ENCODE measurements around the gene CRYBG1. TPM values are rescaled to one million over a fixed set of nuclear protein-coding genes. Genes with fewer than 3 reads are reported as not detected.

The CRYBG1 gene
- polyA plus RNA-seq, 2 of the 4 experiments (the other 2 are of a cell fraction): 0.31 to 0.37 TPM

DNA sequence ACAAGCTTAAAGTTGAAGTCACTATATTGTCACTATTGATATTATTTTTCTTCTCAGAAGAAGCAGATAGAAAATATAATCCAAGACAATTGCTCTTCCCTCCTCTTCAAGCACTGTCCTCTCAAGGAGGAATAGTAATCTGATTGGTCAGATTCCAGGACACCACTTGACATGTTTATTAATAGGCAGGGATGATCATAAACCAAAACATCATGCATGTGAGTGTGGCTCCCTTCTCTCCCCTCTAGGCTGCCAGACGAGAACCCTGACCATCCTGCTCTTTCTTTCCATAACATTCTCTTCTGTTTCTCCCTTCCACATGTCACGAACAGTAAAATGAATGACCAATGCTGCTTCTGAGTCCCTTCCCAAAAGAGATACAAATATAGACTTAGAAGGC is 42.5 kb upstream of the CRYBG1 start:
- no peak overlapping the region for H3K4me3 ChIP-seq
- FAIRE-seq (no peak), DNase-seq (ENCODE audit: low read depth in 1 of 2, low spot score in 1 of 2) (no peak), ATAC-seq (no peak)
- no peaks in the 10 kb centered on the region for H3K9me3 ChIP-seq
- 83% methylated on average over 2 of the region's 2 CpGs for WGBS (ENCODE audit: missing lambda C conversion rate)
- H3K4me2 ChIP-seq: no peak overlapping the region
- H3K27ac ChIP-seq: no peak overlapping the region
- CTCF ChIA-PET: interaction anchor here (1.4 kb wide), 1 partner anchor 22 kb away, joined by 3 read pairs; no protein-coding TSS in a partner anchor
- H3K4me1 ChIP-seq: peaks cover 18% of the 10 kb centered on the region; the same call in 2 of the 3 replicates
- TF ChIP-seq BHLHE40 (IDR thresholded peaks at IDR 0.05; ENCODE audit: low read depth, low read length): no peak
- no peak for TF ChIP-seq POLR2A (IDR thresholded peaks at IDR 0.05; ENCODE audit: low read length)
- no peak for TF ChIP-seq EHMT2 (IDR thresholded peaks at IDR 0.05; ENCODE audit: low read depth)
- TF ChIP-seq EP300 (IDR thresholded peaks at IDR 0.05): no peak
- TF ChIP-seq HES2 (IDR thresholded peaks at IDR 0.05): no peak
- no peak for TF ChIP-seq RCOR1 (IDR thresholded peaks at IDR 0.05; ENCODE audit: low read depth, low read length)
- no peak for TF ChIP-seq ZNF302 (CRISPR knock-in tag; IDR thresholded peaks at IDR 0.05)
- TF ChIP-seq RNF2 (IDR thresholded peaks at IDR 0.05; ENCODE audit: borderline replicate concordance, low read depth): no peak
- TF ChIP-seq HOXB13 (CRISPR knock-in tag; IDR thresholded peaks at IDR 0.05; ENCODE audit: low read depth): no peak
- no peak for TF ChIP-seq PHF8 (IDR thresholded peaks at IDR 0.05; ENCODE audit: borderline replicate concordance, low read depth)
- TF ChIP-seq MAFK (IDR thresholded peaks at IDR 0.05; ENCODE audit: partially characterized antibody): no peak
- no peak for TF ChIP-seq FOSB (CRISPR knock-in tag; IDR thresholded peaks at IDR 0.05)
- no peak for TF ChIP-seq CTCF (IDR thresholded peaks at IDR 0.05)
- TF ChIP-seq RARB (CRISPR knock-in tag; IDR thresholded peaks at IDR 0.05): no peak
- TF ChIP-seq PBX3 (IDR thresholded peaks at IDR 0.05): no peak
- no peak for TF ChIP-seq CHD4 (IDR thresholded peaks at IDR 0.05; ENCODE audit: borderline replicate concordance)
- TF ChIP-seq SREBF2 (IDR thresholded peaks at IDR 0.05): no peak
- no peak for TF ChIP-seq CBX8 (IDR thresholded peaks at IDR 0.05)
- POLR2A ChIA-PET: no interaction called here

GRCh38 chr6:106318851-106319250 is 41.7 kb upstream of the CRYBG1 start:
- no peak overlapping the region for H3K4me3 ChIP-seq
- CTCF ChIA-PET: no interaction called here
- FAIRE-seq (no peak), ATAC-seq (no peak), DNase-seq (ENCODE audit: low read depth in 1 of 2, low spot score in 1 of 2) (no peak)
- no peak overlapping the region for H3K27ac ChIP-seq
- peaks cover 24% of the 10 kb centered on the region; the same call in 2 of the 3 replicates for H3K4me1 ChIP-seq
- TF ChIP-seq RNF2 (IDR thresholded peaks at IDR 0.05; ENCODE audit: borderline replicate concordance, low read depth): no peak
- TF ChIP-seq KDM5A (IDR thresholded peaks at IDR 0.05): no peak
- no peak for TF ChIP-seq USF2 (IDR thresholded peaks at IDR 0.05)
- TF ChIP-seq MAFK (IDR thresholded peaks at IDR 0.05; ENCODE audit: partially characterized antibody): no peak
- no peak for TF ChIP-seq HES2 (IDR thresholded peaks at IDR 0.05)
- no peak for TF ChIP-seq NR3C1 (IDR thresholded peaks at IDR 0.05)
- no peak for TF ChIP-seq BHLHE40 (IDR thresholded peaks at IDR 0.05; ENCODE audit: low read depth, low read length)
- TF ChIP-seq HOXA7 (CRISPR knock-in tag; IDR thresholded peaks at IDR 0.05): no peak
- TF ChIP-seq SREBF2 (IDR thresholded peaks at IDR 0.05): no peak
- no peak for TF ChIP-seq BCL3 (IDR thresholded peaks at IDR 0.05)
- TF ChIP-seq CBX2 (IDR thresholded peaks at IDR 0.05; ENCODE audit: borderline replicate concordance, low read depth): no peak
- TF ChIP-seq, protein P1, sequence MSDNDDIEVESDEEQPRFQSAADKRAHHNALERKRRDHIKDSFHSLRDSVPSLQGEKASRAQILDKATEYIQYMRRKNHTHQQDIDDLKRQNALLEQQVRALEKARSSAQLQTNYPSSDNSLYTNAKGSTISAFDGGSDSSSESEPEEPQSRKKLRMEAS (IDR thresholded peaks at IDR 0.05): no peak
- no peak for TF ChIP-seq POLR2A (IDR thresholded peaks at IDR 0.05; ENCODE audit: low read length)
- no peak for TF ChIP-seq HDAC2 (IDR thresholded peaks at IDR 0.05)
- TF ChIP-seq, protein P2, sequence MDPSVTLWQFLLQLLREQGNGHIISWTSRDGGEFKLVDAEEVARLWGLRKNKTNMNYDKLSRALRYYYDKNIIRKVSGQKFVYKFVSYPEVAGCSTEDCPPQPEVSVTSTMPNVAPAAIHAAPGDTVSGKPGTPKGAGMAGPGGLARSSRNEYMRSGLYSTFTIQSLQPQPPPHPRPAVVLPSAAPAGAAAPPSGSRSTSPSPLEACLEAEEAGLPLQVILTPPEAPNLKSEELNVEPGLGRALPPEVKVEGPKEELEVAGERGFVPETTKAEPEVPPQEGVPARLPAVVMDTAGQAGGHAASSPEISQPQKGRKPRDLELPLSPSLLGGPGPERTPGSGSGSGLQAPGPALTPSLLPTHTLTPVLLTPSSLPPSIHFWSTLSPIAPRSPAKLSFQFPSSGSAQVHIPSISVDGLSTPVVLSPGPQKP (IDR thresholded peaks at IDR 0.05; ENCODE audit: low read depth, low read length): no peak
- no peak for TF ChIP-seq EHMT2 (IDR thresholded peaks at IDR 0.05; ENCODE audit: low read depth)
- no peak for TF ChIP-seq CHD2 (IDR thresholded peaks at IDR 0.05; ENCODE audit: low read length, partially characterized antibody)
- no peak for TF ChIP-seq GATA3 (IDR thresholded peaks at IDR 0.05; ENCODE audit: borderline replicate concordance)
- no peak for TF ChIP-seq FOXS1 (CRISPR knock-in tag; IDR thresholded peaks at IDR 0.05)
- H3K4me2 ChIP-seq: no peak overlapping the region
- no peaks in the 10 kb centered on the region for H3K9me3 ChIP-seq
- POLR2A ChIA-PET: no interaction called here

All from A549 (cell line).